HepG2 (cell line): ENCODE measurements around the gene COX6B1. TPM values are rescaled to one million over a fixed set of nuclear protein-coding genes. Genes with fewer than 3 reads are reported as not detected.
A peak's percentile ranks its signal among the peaks of the same experiment; 100 is the strongest.

ENCODE experiments used
- ATAD3A ChIP-seq: sonication (generic); formaldehyde crosslinking; IDR thresholded peaks from 2 replicates; pipeline ENCODE4 v1.4.0; 2020; ENCODE audit warnings: missing genetic modification reagents
- CBX5 ChIP-seq: sonication (generic); formaldehyde crosslinking; IDR thresholded peaks from 2 replicates; pipeline ENCODE4 v1.4.0; 2020; ENCODE audit warnings: missing genetic modification reagents, borderline replicate concordance
- DDIT3 ChIP-seq: sonication (generic); formaldehyde crosslinking; IDR thresholded peaks from 2 replicates; pipeline ENCODE4 v1.4.0; 2020; ENCODE audit warnings: mild to moderate bottlenecking, missing genetic modification reagents
- FOXO1 ChIP-seq: sonication (generic); formaldehyde crosslinking; IDR thresholded peaks from 2 replicates; pipeline ENCODE4 v1.4.0; 2020; ENCODE audit warnings: missing genetic modification reagents
- HNRNPH1 ChIP-seq: fragments of 200-400 bp; formaldehyde crosslinking; optimal IDR thresholded peaks from 2 replicates; pipeline ENCODE3; 2017; ENCODE audit warnings: mild to moderate bottlenecking, low read depth, low read length
- HOXA3 ChIP-seq: sonication (generic); formaldehyde crosslinking; IDR thresholded peaks from 2 replicates; pipeline ENCODE4 v1.5.0; 2020; ENCODE audit warnings: missing genetic modification reagents
- IRF2 ChIP-seq: IDR thresholded peaks from 2 replicates; pipeline ENCODE4 v1.6.1; 2018; ENCODE audit warnings: missing genetic modification reagents, missing compliant biosample characterization
- IRX3 ChIP-seq: sonication (generic); formaldehyde crosslinking; IDR thresholded peaks from 2 replicates; pipeline ENCODE4 v1.8.1; 2023; ENCODE audit warnings: mild to moderate bottlenecking, low read depth, missing genetic modification reagents, borderline replicate concordance
- LRRFIP1 ChIP-seq: sonication (generic); formaldehyde crosslinking; conservative IDR thresholded peaks from 2 replicates; pipeline ENCODE4 v1.4.0; 2020; ENCODE audit warnings: missing genetic modification reagents
- NFE2L2 ChIP-seq: fragments of 150-350 bp; IDR thresholded peaks from 2 replicates; pipeline ENCODE4 v1.6.1; 2014; ENCODE audit warnings: low read length
- NR2F6 ChIP-seq, 2 experiments: IDR thresholded peaks; 2 replicates each; pipeline ENCODE4 v1.6.1; 2016; ENCODE audit warnings: antibody characterized with exemption in 1 of 2, mild to moderate bottlenecking in 1 of 2
- NR3C1 ChIP-seq: sonication (generic); formaldehyde crosslinking; IDR thresholded peaks from 2 replicates; pipeline ENCODE4 v1.4.0; 2020; ENCODE audit warnings: missing genetic modification reagents
- TIGD3 ChIP-seq: sonication (generic); formaldehyde crosslinking; IDR thresholded peaks from 2 replicates; pipeline ENCODE4 v1.5.1; 2020; ENCODE audit warnings: mild to moderate bottlenecking, missing genetic modification reagents, borderline replicate concordance
- TOE1 ChIP-seq: sonication (generic); formaldehyde crosslinking; IDR thresholded peaks from 2 replicates; pipeline ENCODE4 v1.4.0; 2020; ENCODE audit warnings: mild to moderate bottlenecking, missing genetic modification reagents
- ZBTB4 ChIP-seq: sonication (generic); formaldehyde crosslinking; IDR thresholded peaks from 2 replicates; pipeline ENCODE4 v1.4.0; 2020; ENCODE audit warnings: missing genetic modification reagents, mild to moderate bottlenecking, borderline replicate concordance
- ZNF205 ChIP-seq: IDR thresholded peaks from 2 replicates; pipeline ENCODE4 v1.6.1; 2018; ENCODE audit warnings: missing biosample characterization, missing genetic modification reagents
- ZNF501 ChIP-seq: sonication (generic); formaldehyde crosslinking; IDR thresholded peaks from 2 replicates; pipeline ENCODE4 v1.5.1; 2020; ENCODE audit warnings: mild to moderate bottlenecking, moderate library complexity, missing genetic modification reagents
- ZNF598 ChIP-seq: sonication (generic); formaldehyde crosslinking; IDR thresholded peaks from 2 replicates; pipeline ENCODE4 v1.5.1; 2020; ENCODE audit warnings: mild to moderate bottlenecking, missing genetic modification reagents, borderline replicate concordance
- ZNF644 ChIP-seq: IDR thresholded peaks from 2 replicates; pipeline ENCODE4 v1.6.1; 2016; ENCODE audit warnings: low read depth
- ZNF7 ChIP-seq: IDR thresholded peaks from 2 replicates; pipeline ENCODE4 v1.6.1; 2016; ENCODE audit warnings: missing biosample characterization, missing genetic modification reagents
- ZUFSP ChIP-seq: sonication (generic); formaldehyde crosslinking; IDR thresholded peaks from 2 replicates; pipeline ENCODE4 v1.9.0; 2021; ENCODE audit warnings: missing genetic modification reagents, mild to moderate bottlenecking, borderline replicate concordance
- polyA plus RNA-seq, 8 experiments: library from polyadenylated mRNA; depleted of rRNA in 3 of 8; stranded (reverse) in 7 of 8; unstranded in 1 of 8; fragments of >200 nt; fragmentation: Illumina TruSeq in 4 of 8; extraction: Trizol in 4 of 8; gene quantifications; 2 replicates each; pipeline versions ENCODE4 v1.2.1 to v1.2.3, GENCODE V29; 2011 to 2016; ENCODE audit warnings: low read depth in 4 of 8, missing spikeins in 1 of 8, mixed read lengths in 1 of 8; ENCODE audit not compliant: insufficient read depth in 1 of 8
- total RNA-seq, 5 experiments: library from RNA; depleted of rRNA; stranded (reverse); fragments of >200 nt; fragmentation: Illumina TruSeq; extraction: Trizol; gene quantifications; 2 replicates each; pipeline ENCODE4 v1.2.3, GENCODE V29; 2016; ENCODE audit warnings: low read depth in 1 of 5

COX6B1 gene
- total and polyA plus RNA-seq, 2 of the 13 experiments (the other 11 are each of a cell fraction or from before 2014, with no cell fraction given), result 481 to 487 TPM

- TF ChIP-seq ZNF598 (CRISPR knock-in tag) (no peak), IRF2 (peak; percentile 90), DDIT3 (CRISPR knock-in tag) (no peak), ZNF644 (CRISPR knock-in tag) (no peak), ZNF501 (CRISPR knock-in tag) (peak; percentile 63), ZNF205 (peak; percentile 76; the same call in 1 of the 2 replicates), NR2F6 (IDR thresholded peaks at IDR 0.05) (peak; percentile 41; the same call in 1 of the 2 replicates), NR2F6 (CRISPR knock-in tag; IDR thresholded peaks at IDR 0.05) (peak; percentile 33; the same call in 1 of the 2 replicates), HNRNPH1 (no peak), TOE1 (no peak), LRRFIP1 (CRISPR knock-in tag) (no peak), ZNF7 (CRISPR knock-in tag) (no peak), TIGD3 (CRISPR knock-in tag) (no peak), IRX3 (CRISPR knock-in tag) (no peak), ATAD3A (CRISPR knock-in tag) (no peak), ZUFSP (no peak), CBX5 (CRISPR knock-in tag) (peak; percentile 73; the same call in 1 of the 2 replicates), HOXA3 (CRISPR knock-in tag) (peak; percentile 99), ZBTB4 (CRISPR knock-in tag) (no peak), NFE2L2 (no peak), NR3C1 (CRISPR knock-in tag) (no peak), FOXO1 (no peak)
Observed at GRCh38 chr19:35628565-35629331, 19.4 kb upstream of the COX6B1 start, which contains the start of gene RBM42 (continued).
